Activated B cell treated with CpG ODN at 0.5 μM for 24 hours (primary cell): ENCODE data around the gene RASGRF2. TPM values are rescaled to one million over a fixed set of nuclear protein-coding genes. Genes with fewer than 3 reads are reported as not detected.

Source experiments
- ATAC-seq: fragments of 200-7000 bp; cut with Tn5 transposase; one replicate; pipeline ENCODE4 v1.10.0; 2021; ENCODE audit warnings: low read depth, mild to moderate bottlenecking, moderate library complexity
- CTCF ChIA-PET: fragments of 350-600 bp; sonication (Branson Sonifier 250); formaldehyde crosslinking; loops from one replicate; lab custom pipeline; 2021; ENCODE audit warnings: antibody characterized with exemption; lab: Charles Lee
- POLR2A ChIA-PET: fragments of 350-600 bp; sonication (Branson Sonifier 250); formaldehyde crosslinking; loops from one replicate; lab custom pipeline; 2021; ENCODE audit warnings: antibody characterized with exemption; lab: Charles Lee
- DNase-seq: peaks from one replicate; pipeline ENCODE4 v3.0.0; 2022
- H3K27ac Mint-ChIP-seq: one replicate; pipeline ENCODE4 v1.8.0; 2020; ENCODE audit warnings: mixed read lengths
- H3K27me3 Mint-ChIP-seq: one replicate; pipeline ENCODE4 v1.8.0; 2021; ENCODE audit warnings: mixed read lengths
- H3K36me3 Mint-ChIP-seq: one replicate; pipeline ENCODE4 v1.8.0; 2021; ENCODE audit warnings: low read depth, mixed read lengths
- H3K4me1 Mint-ChIP-seq: one replicate; pipeline ENCODE4 v1.8.0; 2021; ENCODE audit warnings: mixed read lengths
- H3K4me3 Mint-ChIP-seq: one replicate; pipeline ENCODE4 v1.8.0; 2020; ENCODE audit warnings: mild to moderate bottlenecking, mixed read lengths
- H3K9me3 Mint-ChIP-seq: one replicate; pipeline ENCODE4 v1.8.0; 2020; ENCODE audit warnings: mixed read lengths
- intact Hi-C: fragments of 100-400 bp; cut with micrococcal nuclease; formaldehyde crosslinking; loops from one replicate; pipeline ENCODE4 v1.15.1; 2024
- total RNA-seq: library from RNA; stranded (reverse); gene quantifications from 2 replicates; pipeline ENCODE4 v1.2.3, GENCODE V29; 2022
- TF ChIP-seq, protein P1 (sequence below): fragments of 200-600 bp; IDR thresholded peaks from one replicate; pipeline ENCODE4 v1.8.0; 2022; ENCODE audit warnings: antibody characterized with exemption, mild to moderate bottlenecking

The RASGRF2 gene
- total RNA-seq, 1 donor from 2014 or later, result 0.64 TPM

DNA sequence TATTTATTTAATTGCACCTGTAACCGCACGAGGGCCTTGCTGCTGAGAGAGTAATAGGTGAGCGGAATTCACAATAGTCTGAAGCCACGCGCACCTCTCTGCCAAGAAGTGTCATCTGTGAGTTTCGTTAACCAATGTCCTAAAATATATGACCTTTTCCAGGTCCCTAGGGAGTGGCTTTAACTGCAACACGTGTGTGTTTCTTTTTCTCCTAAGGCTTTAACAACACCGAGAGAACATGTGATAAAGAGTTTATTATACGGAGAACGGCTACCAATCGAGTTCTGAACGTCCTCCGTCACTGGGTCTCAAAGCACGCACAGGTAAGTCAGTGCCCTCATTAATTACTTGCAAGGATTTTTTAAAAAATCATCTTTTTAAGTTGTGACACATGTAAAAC, 219.8 kb downstream of the RASGRF2 start:
- intact Hi-C loops, result no loop called here
- Mint-ChIP-seq H3K9me3 (peaks cover 3% of the 10 kb centered on the region), H3K27ac (no peak overlapping the region), H3K36me3 (no peaks in the 10 kb centered on the region), H3K4me3 (no peak overlapping the region), H3K4me1 (peaks cover 21% of the 10 kb centered on the region), H3K27me3 (peaks cover 2% of the 10 kb centered on the region)
- TF ChIP-seq, protein P1, sequence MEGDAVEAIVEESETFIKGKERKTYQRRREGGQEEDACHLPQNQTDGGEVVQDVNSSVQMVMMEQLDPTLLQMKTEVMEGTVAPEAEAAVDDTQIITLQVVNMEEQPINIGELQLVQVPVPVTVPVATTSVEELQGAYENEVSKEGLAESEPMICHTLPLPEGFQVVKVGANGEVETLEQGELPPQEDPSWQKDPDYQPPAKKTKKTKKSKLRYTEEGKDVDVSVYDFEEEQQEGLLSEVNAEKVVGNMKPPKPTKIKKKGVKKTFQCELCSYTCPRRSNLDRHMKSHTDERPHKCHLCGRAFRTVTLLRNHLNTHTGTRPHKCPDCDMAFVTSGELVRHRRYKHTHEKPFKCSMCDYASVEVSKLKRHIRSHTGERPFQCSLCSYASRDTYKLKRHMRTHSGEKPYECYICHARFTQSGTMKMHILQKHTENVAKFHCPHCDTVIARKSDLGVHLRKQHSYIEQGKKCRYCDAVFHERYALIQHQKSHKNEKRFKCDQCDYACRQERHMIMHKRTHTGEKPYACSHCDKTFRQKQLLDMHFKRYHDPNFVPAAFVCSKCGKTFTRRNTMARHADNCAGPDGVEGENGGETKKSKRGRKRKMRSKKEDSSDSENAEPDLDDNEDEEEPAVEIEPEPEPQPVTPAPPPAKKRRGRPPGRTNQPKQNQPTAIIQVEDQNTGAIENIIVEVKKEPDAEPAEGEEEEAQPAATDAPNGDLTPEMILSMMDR, result no peak
- ATAC-seq (no peak), DNase-seq (no peak)
- ChIA-PET POLR2A (no interaction called here), CTCF (no interaction called here)

DNA sequence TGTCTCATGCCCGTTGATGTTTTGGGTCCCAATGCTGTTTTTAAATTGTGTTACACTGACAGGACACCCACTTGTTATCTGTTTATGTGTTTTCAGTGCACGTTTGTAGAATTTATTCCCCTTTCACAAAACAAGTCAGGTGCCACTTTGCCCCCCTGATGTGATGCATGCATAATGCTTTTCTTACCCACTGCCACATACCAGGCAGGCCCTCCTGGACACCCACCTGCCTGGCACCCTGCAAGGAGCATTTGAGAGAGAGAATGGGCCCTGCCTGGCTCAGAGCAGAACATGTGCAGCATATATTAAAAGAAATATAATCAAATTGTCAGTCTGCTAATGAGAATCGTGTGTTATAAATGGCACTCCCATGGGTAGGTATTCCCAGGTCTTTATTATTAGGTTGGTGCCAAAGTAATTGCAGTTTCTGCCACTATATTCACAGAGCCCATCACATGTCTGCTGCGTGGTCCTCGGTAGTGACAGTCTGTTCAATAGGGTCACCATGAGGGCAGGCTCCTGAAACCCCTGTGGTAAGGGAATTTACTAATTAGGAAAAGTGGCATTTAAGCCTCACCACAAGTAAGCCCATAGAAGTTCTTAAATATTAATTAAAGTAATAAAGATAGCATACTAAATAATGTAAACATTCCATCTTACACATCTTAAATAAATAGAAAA, 220.8 kb downstream of the RASGRF2 start:
- ATAC-seq (no peak), DNase-seq (no peak)
- no peaks in the 10 kb centered on the region for H3K36me3 Mint-ChIP-seq
- H3K4me1 Mint-ChIP-seq, result peaks cover 21% of the 10 kb centered on the region
- POLR2A ChIA-PET, result no interaction called here
- H3K4me3 Mint-ChIP-seq, result no peak overlapping the region
- CTCF ChIA-PET, result interaction anchor here (1.3 kb wide), 1 partner anchor 10 kb away, joined by 4 read pairs; no protein-coding TSS in a partner anchor
- peaks cover 3% of the 10 kb centered on the region for H3K9me3 Mint-ChIP-seq
- H3K27me3 Mint-ChIP-seq, result peaks cover 2% of the 10 kb centered on the region
- intact Hi-C loops, result no loop called here
- H3K27ac Mint-ChIP-seq, result no peak overlapping the region
- TF ChIP-seq, protein P1, result no peak

DNA sequence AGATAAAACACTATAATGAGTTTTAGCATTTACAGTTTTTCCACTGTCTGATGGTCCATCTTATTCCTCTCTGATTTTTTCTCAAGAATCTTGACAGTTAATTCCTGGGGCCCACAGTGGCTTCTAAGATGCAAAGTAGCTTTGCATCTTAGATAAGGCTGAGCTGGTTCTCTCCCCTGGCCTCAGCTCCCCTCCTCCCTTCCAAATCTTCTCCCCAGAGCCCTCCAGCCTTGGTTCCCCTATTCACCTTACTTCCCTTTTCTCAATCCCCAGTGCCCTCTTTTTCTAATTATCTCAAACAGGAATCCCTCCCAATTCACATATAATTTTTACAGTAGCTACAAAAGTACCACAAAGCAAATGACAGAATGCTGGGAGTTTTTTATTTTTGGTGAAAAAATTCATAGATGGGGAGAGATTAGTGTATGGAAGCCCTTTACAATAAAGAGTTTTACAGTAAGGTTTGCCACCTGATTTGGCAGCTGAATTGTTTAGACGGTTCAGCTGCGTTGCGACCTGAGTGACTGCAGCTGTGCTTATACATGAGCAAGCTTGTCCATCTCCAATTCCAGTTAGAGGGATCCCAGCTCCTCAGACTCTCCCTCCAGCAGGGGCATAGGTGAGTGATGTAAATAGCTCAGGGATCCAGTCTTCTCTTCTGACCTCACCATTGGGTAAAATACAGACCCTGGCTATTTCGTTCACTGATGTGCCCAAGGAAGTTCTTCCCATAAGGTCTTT, 221.6 kb downstream of the RASGRF2 start:
- intact Hi-C loops, result no loop called here
- H3K4me3 Mint-ChIP-seq, result no peak overlapping the region
- H3K36me3 Mint-ChIP-seq, result no peaks in the 10 kb centered on the region
- TF ChIP-seq, protein P1, result no peak
- H3K9me3 Mint-ChIP-seq, result peaks cover 3% of the 10 kb centered on the region
- DNase-seq (no peak), ATAC-seq (peak; percentile 71)
- H3K4me1 Mint-ChIP-seq, result peaks cover 21% of the 10 kb centered on the region
- ChIA-PET CTCF (interaction anchor here (1.3 kb wide), 1 partner anchor 9 kb away, joined by 4 read pairs; no protein-coding TSS in a partner anchor), POLR2A (no interaction called here)
- H3K27ac Mint-ChIP-seq, result no peak overlapping the region
- H3K27me3 Mint-ChIP-seq, result no peaks in the 10 kb centered on the region

DNA sequence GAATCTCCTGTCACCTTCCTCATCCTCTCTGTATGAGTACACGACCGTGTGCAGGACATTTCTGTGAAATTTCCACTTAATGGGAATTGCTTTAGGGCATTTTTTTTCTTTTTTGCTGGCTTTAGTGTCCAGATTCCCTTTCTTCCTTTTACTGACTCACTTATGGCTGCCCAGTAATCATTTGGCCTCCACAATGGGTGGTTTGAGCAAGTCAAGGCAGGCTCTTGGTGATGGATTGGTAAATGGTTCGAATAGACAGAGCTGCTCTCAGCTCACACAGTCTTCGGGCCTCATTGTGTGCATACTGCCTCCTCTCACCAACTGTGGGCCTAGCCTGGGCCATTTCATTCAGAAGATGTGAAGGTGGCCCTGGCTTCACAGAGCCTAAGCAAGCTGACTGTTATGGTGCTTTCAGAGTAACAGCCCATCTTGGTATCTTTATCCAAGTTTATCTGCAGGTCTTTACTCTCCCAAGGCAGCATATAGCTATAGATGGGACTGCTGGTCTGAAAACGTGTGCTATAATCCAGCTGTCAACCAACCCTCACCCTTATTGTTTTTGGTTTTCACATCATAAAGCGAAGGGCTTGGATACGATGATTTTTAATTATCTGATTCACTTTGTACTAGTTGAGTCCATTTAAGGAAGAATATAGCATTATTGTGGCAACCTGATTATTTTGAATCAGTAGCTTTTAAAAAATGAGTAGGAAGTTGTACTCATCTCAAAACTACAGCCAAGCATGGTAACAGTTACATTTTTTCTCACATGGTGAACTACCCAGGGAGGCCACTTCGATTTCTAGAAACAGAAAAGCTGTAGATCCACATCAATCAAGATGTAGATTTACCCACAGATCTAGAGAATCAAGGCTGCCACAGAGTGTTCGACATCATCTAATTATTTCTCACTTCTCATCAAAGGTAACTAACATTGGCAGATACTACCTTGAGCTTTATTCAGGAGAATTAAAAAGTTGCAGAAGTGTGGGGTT, 222.5 kb downstream of the RASGRF2 start:
- no peak overlapping the region for H3K4me3 Mint-ChIP-seq
- TF ChIP-seq, protein P1, result no peak
- ChIA-PET POLR2A (no interaction called here), CTCF (interaction anchor here (0.6 to 1.3 kb wide), 2 partner anchors 8 to 12 kb away, joined by 4 read pairs; no protein-coding TSS in a partner anchor)
- H3K27ac Mint-ChIP-seq, result no peak overlapping the region
- H3K9me3 Mint-ChIP-seq, result peaks cover under 1% of the 10 kb centered on the region
- no peaks in the 10 kb centered on the region for H3K27me3 Mint-ChIP-seq
- no peak for DNase-seq
- no peak for ATAC-seq
- intact Hi-C loops, result no loop called here
- peaks cover 21% of the 10 kb centered on the region for H3K4me1 Mint-ChIP-seq
- H3K36me3 Mint-ChIP-seq, result no peaks in the 10 kb centered on the region
